HG02623 (cell line): Measurements from ENCODE around the gene TMEM255B.

ENCODE experiments used
- ATAC-seq: cut with Tn5 transposase; IDR thresholded peaks from one replicate; pipeline ENCODE4 v1.9.1; 2021; ENCODE audit warnings: moderate library complexity; ENCODE audit not compliant: unreplicated experiment

TMEM255B gene

GRCh38 chr13:113765564-113765910 lies 6.5 kb downstream of the TMEM255B start:
- ATAC-seq = no peak

- no peak for ATAC-seq
Measured at GRCh38 chr13:113766035-113766800, 7.2 kb downstream of the TMEM255B start.

- no peak for ATAC-seq
Measured at GRCh38 chr13:113767366-113767765, 8.3 kb downstream of the TMEM255B start.

- ATAC-seq = no peak
Measured at GRCh38 chr13:113768018-113768905, 9.2 kb downstream of the TMEM255B start.

GRCh38 chr13:113769106-113769505 lies 10.1 kb downstream of the TMEM255B start:
- no peak for ATAC-seq

- no peak for ATAC-seq
Measured at GRCh38 chr13:113769881-113770280, 10.9 kb downstream of the TMEM255B start.

- ATAC-seq = no peak
Measured at GRCh38 chr13:113770441-113770840, 11.4 kb downstream of the TMEM255B start.

GRCh38 chr13:113770937-113771336 lies 11.9 kb downstream of the TMEM255B start:
- ATAC-seq = no peak

- ATAC-seq = no peak
Measured at GRCh38 chr13:113771709-113772331, 12.8 kb downstream of the TMEM255B start.

GRCh38 chr13:113774177-113775107 lies 15.4 kb downstream of the TMEM255B start:
- no peak for ATAC-seq

- ATAC-seq = no peak
Measured at GRCh38 chr13:113775451-113776145, 16.6 kb downstream of the TMEM255B start.

- no peak for ATAC-seq
Measured at GRCh38 chr13:113776231-113777125, 17.5 kb downstream of the TMEM255B start.

- no peak for ATAC-seq
Measured at GRCh38 chr13:113777311-113778260, 18.6 kb downstream of the TMEM255B start.

- ATAC-seq = no peak
Measured at GRCh38 chr13:113781571-113781970, 22.5 kb downstream of the TMEM255B start.

GRCh38 chr13:113782472-113782871 lies 23.4 kb downstream of the TMEM255B start:
- no peak for ATAC-seq

GRCh38 chr13:113783200-113783881 lies 24.3 kb downstream of the TMEM255B start:
- no peak for ATAC-seq

- ATAC-seq = no peak
Measured at GRCh38 chr13:113783966-113784644, 25.1 kb downstream of the TMEM255B start.
